HepG2 (cell line): ENCODE results near the gene NAT14. TPM values are rescaled to one million over a fixed set of nuclear protein-coding genes. Genes with fewer than 3 reads are reported as not detected.
A peak's percentile ranks its signal among the peaks of the same experiment; 100 is the strongest.

ENCODE experiments used
- ATAC-seq: fragments of 200-7000 bp; cut with Tn5 transposase; 3 replicates; pipeline ENCODE4 v1.9.1; 2020; ENCODE audit warnings: mild to moderate bottlenecking, moderate library complexity
- BruUV-seq: library from RNA; stranded (reverse); fragments of 400-500 nt; replicated peaks from 2 replicates; lab custom pipeline; 2021; lab: Mats Ljungman, UMichigan
- CTCF ChIA-PET: fragments of 300-600 bp; formaldehyde crosslinking; extraction: SDS; loops from one replicate; lab custom pipeline; 2021; ENCODE audit warnings: low total read pairs, inconsistent platforms, low intra/inter-chr PET ratio; lab: Yijun Ruan, JAX
- POLR2A ChIA-PET: fragments of 350-600 bp; sonication (Branson Sonifier 250); formaldehyde crosslinking; loops from one replicate; lab custom pipeline; 2020; ENCODE audit warnings: antibody characterized with exemption, inconsistent platforms; lab: Yijun Ruan, JAX
- DNase-seq: peaks from one replicate; pipeline ENCODE4 v3.0.0-alpha.2; 2015; ENCODE audit warnings: low spot score
- FAIRE-seq: peaks from 3 replicates; lab custom pipeline; 2011; peaks lifted over from hg19 to GRCh38; lab: Jason Lieb, UNC
- H2AFZ ChIP-seq: one replicate; pipeline ENCODE4 v1.6.1; 2011; ENCODE audit warnings: low read length, inconsistent platforms
- H3K27ac ChIP-seq: fragments of 300-600 bp; 3 replicates; pipeline ENCODE4 v1.8.0; 2011; ENCODE audit warnings: mixed run types, mild to moderate bottlenecking, mixed read lengths, low read length, inconsistent platforms; ENCODE audit not compliant: insufficient read depth; ENCODE audit errors: extremely low read length
- H3K27me3 ChIP-seq, 2 experiments: fragments of 200-600 bp in 1 of 2; 2 replicates in 1 of 2; 3 replicates in 1 of 2; pipeline versions ENCODE4 v1.6.0 to v1.8.0; 2011; ENCODE audit warnings: low read length in 2 of 2, mild to moderate bottlenecking in 2 of 2, moderate library complexity in 2 of 2, inconsistent platforms in 1 of 2; ENCODE audit not compliant: insufficient read depth in 2 of 2, control insufficient read depth in 1 of 2
- H3K36me3 ChIP-seq, 2 experiments: fragments of 200-600 bp in 1 of 2; replicated peaks in 1 of 2; 2 replicates in 1 of 2; 3 replicates in 1 of 2; pipeline versions ENCODE4 v1.5.1 to v1.8.0; 2011; ENCODE audit warnings: low read length in 2 of 2, inconsistent platforms in 1 of 2; ENCODE audit not compliant: insufficient read depth in 2 of 2, control insufficient read depth in 1 of 2
- H3K4me1 ChIP-seq: 2 replicates; pipeline ENCODE4 v1.5.1; 2012; ENCODE audit warnings: low read length, inconsistent platforms; ENCODE audit not compliant: insufficient read depth
- H3K4me2 ChIP-seq: 2 replicates; pipeline ENCODE4 v1.6.0; 2011; ENCODE audit warnings: low read depth, low read length, inconsistent platforms
- H3K4me3 ChIP-seq, 3 experiments: fragments of 200-600 bp in 1 of 3; sonication (generic), shearing (Covaris generic) in 1 of 3; replicated peaks in 1 of 3; 2 replicates each; pipeline ENCODE4 v1.5.1; 2011 to 2016; ENCODE audit warnings: low read length in 3 of 3, inconsistent platforms in 2 of 3, low read depth in 2 of 3, mild to moderate bottlenecking in 2 of 3, control low read depth in 1 of 3, mixed read lengths in 1 of 3; ENCODE audit not compliant: insufficient read depth in 1 of 3
- H3K79me2 ChIP-seq: one replicate; pipeline ENCODE4 v1.6.1; 2011; ENCODE audit warnings: low read length, inconsistent platforms; ENCODE audit not compliant: insufficient read depth
- H3K9ac ChIP-seq: 2 replicates; pipeline ENCODE4 v1.6.0; 2011; ENCODE audit warnings: mild to moderate bottlenecking, low read depth, low read length, inconsistent platforms; ENCODE audit not compliant: insufficient read depth
- H3K9me3 ChIP-seq: 2 replicates; pipeline ENCODE4 v1.5.1; 2012; ENCODE audit warnings: mild to moderate bottlenecking, low read length
- H4K20me1 ChIP-seq: 2 replicates; pipeline ENCODE4 v1.6.0; 2011; ENCODE audit warnings: inconsistent platforms, mild to moderate bottlenecking, low read length, moderate library complexity; ENCODE audit not compliant: insufficient read depth
- BCLAF1 ChIP-seq: fragments of 450-650 bp; IDR thresholded peaks from 2 replicates; pipeline ENCODE4 v1.6.1; 2017; ENCODE audit warnings: mild to moderate bottlenecking
- CEBPZ ChIP-seq: IDR thresholded peaks from 2 replicates; pipeline ENCODE4 v1.6.1; 2012; ENCODE audit warnings: low read length, improper control_type of control experiment
- FOXJ3 ChIP-seq: sonication (generic); formaldehyde crosslinking; IDR thresholded peaks from 2 replicates; pipeline ENCODE4 v1.4.0; 2020; ENCODE audit warnings: missing genetic modification reagents, mild to moderate bottlenecking, borderline replicate concordance
- GLI4 ChIP-seq: sonication (generic); formaldehyde crosslinking; IDR thresholded peaks from 2 replicates; pipeline ENCODE4 v1.5.1; 2020; ENCODE audit warnings: missing genetic modification reagents, mild to moderate bottlenecking, moderate library complexity, borderline replicate concordance
- NFAT5 ChIP-seq: sonication (generic); formaldehyde crosslinking; IDR thresholded peaks from 2 replicates; pipeline ENCODE4 v1.4.0; 2020; ENCODE audit warnings: missing genetic modification reagents
- RNF2 ChIP-seq: fragments of 450-650 bp; conservative IDR thresholded peaks from 2 replicates; pipeline ENCODE4 v1.6.1; 2016; ENCODE audit warnings: low read depth
- RORA ChIP-seq: sonication (generic); formaldehyde crosslinking; IDR thresholded peaks from 2 replicates; pipeline ENCODE4 v1.5.0; 2020; ENCODE audit warnings: mild to moderate bottlenecking, missing genetic modification reagents, moderate library complexity
- ZNF138 ChIP-seq: sonication (generic); formaldehyde crosslinking; IDR thresholded peaks from 2 replicates; pipeline ENCODE4 v1.5.0; 2020; ENCODE audit warnings: mild to moderate bottlenecking, low read depth, missing genetic modification reagents
- ZNF24 ChIP-seq: fragments of 450-650 bp; IDR thresholded peaks from 2 replicates; pipeline ENCODE4 v1.6.1; 2017; ENCODE audit warnings: antibody characterized with exemption, mild to moderate bottlenecking
- ZNF619 ChIP-seq: sonication (generic); formaldehyde crosslinking; IDR thresholded peaks from 2 replicates; pipeline ENCODE4 v1.4.0; 2020; ENCODE audit warnings: mild to moderate bottlenecking, missing genetic modification reagents
- ZNF788 ChIP-seq: sonication (generic); formaldehyde crosslinking; IDR thresholded peaks from 2 replicates; pipeline ENCODE4 v1.5.0; 2020; ENCODE audit warnings: mild to moderate bottlenecking, missing genetic modification reagents, borderline replicate concordance
- WGBS: methylation state at CpG from one replicate; pipeline ENCODE4 v1.1.6; 2017; ENCODE audit warnings: low lambda C conversion rate; 5-methylcytosine and 5-hydroxymethylcytosine counted together
- in situ Hi-C: cut with HindIII; loops from 2 replicates; pipeline ENCODE4 v1.10.0; 2017; ENCODE audit warnings: low pct_unique_long_range_greater_than_20kb; ENCODE audit not compliant: extremely low pct_ligation_motif_present
- intact Hi-C: fragments of 100-400 bp; cut with micrococcal nuclease; formaldehyde crosslinking; loops from one replicate; pipeline ENCODE4 v1.10.0; 2022; ENCODE audit not compliant: unreplicated experiment
- polyA plus RNA-seq, 8 experiments: library from polyadenylated mRNA; depleted of rRNA in 3 of 8; stranded (reverse) in 7 of 8; unstranded in 1 of 8; fragments of >200 nt; fragmentation: Illumina TruSeq in 4 of 8; extraction: Trizol in 4 of 8; gene quantifications; 2 replicates each; pipeline versions ENCODE4 v1.2.1 to v1.2.3, GENCODE V29; 2011 to 2016; ENCODE audit warnings: low read depth in 4 of 8, missing spikeins in 1 of 8, mixed read lengths in 1 of 8; ENCODE audit not compliant: insufficient read depth in 1 of 8
- total RNA-seq, 5 experiments: library from RNA; depleted of rRNA; stranded (reverse); fragments of >200 nt; fragmentation: Illumina TruSeq; extraction: Trizol; gene quantifications; 2 replicates each; pipeline ENCODE4 v1.2.3, GENCODE V29; 2016; ENCODE audit warnings: low read depth in 1 of 5

Gene NAT14
- total and polyA plus RNA-seq, 2 of the 13 experiments (the other 11 are each of a cell fraction or from before 2014, with no cell fraction given) = 20.7 to 22.3 TPM

- no TSS peak for BruUV-seq
- ChIA-PET CTCF (interaction anchor here (1.2 to 1.6 kb wide), 2 partner anchors 37 to 326 kb away, joined by 3 to 24 read pairs; no protein-coding TSS in a partner anchor), POLR2A (interaction anchor here (1.0 to 2.2 kb wide), 3 partner anchors 9 to 157 kb away, joined by 4 to 26 read pairs (median 4); partner anchors contain the start of genes ZNF628 and ZNF784)
- peak overlapping the region in 1 of 3 experiments; percentile 44; a peak in 1 of 6 replicates for H3K4me3 ChIP-seq
- peak overlapping the region; percentile 52 for H3K27ac ChIP-seq
- 40% methylated on average over 17 of the region's 29 CpGs for WGBS
- ATAC-seq (peak; percentile 89), DNase-seq (peak; percentile 69), FAIRE-seq (peak; percentile 30)
- peak overlapping the region; percentile 44; the same call in 1 of the 2 replicates for H3K9ac ChIP-seq
- no peaks in the 10 kb centered on the region for H4K20me1 ChIP-seq
- no peaks in the 10 kb centered on the region for H3K9me3 ChIP-seq
- H3K4me2 ChIP-seq = peak overlapping the region; percentile 71
- no peaks in the 10 kb centered on the region; a peak in 1 of 5 replicates for H3K27me3 ChIP-seq
- in situ Hi-C loops (no loop called here), intact Hi-C loops (no loop called here)
- peaks cover 52% of the 10 kb centered on the region for H3K4me1 ChIP-seq
- H3K79me2 ChIP-seq = no peaks in the 10 kb centered on the region
- H2AFZ ChIP-seq = no peak overlapping the region
- no peaks in the 10 kb centered on the region for H3K36me3 ChIP-seq
- TF ChIP-seq ZNF619 (CRISPR knock-in tag) (no peak), ZNF24 (no peak), ZNF138 (no peak), FOXJ3 (no peak), CEBPZ (no peak), GLI4 (CRISPR knock-in tag) (peak; percentile 66; the same call in 1 of the 2 replicates), RNF2 (peak; percentile 23; the same call in 1 of the 2 replicates), NFAT5 (CRISPR knock-in tag) (no peak), RORA (CRISPR knock-in tag) (no peak), ZNF788 (CRISPR knock-in tag) (peak; percentile 59; the same call in 1 of the 2 replicates), BCLAF1 (no peak)
Observed at GRCh38 chr19:55467236-55468053, 17.5 kb upstream of the NAT14 start.
